RWPE2 (cell line): ENCODE measurements around the gene MAPK8.

Source experiments
- ATAC-seq: fragments of 200-7000 bp; cut with Tn5 transposase; 3 replicates; pipeline ENCODE4 v1.9.1; 2021; ENCODE audit warnings: low read depth
- DNase-seq: peaks from one replicate; pipeline ENCODE4 v3.0.0-alpha.2; 2020; ENCODE audit warnings: low spot score
- H3K27ac ChIP-seq: fragments of 450-650 bp; 2 replicates; pipeline ENCODE4 v1.5.1; 2017; ENCODE audit warnings: mild to moderate bottlenecking; ENCODE audit not compliant: poor library complexity, severe bottlenecking
- H3K27me3 ChIP-seq: fragments of 250-450 bp; sonication (Bioruptor Pico); 2 replicates; pipeline ENCODE4 v1.5.1; 2021; ENCODE audit warnings: mild to moderate bottlenecking, moderate library complexity; ENCODE audit not compliant: insufficient read depth, poor library complexity, severe bottlenecking
- H3K36me3 ChIP-seq: fragments of 250-450 bp; sonication (Bioruptor Pico); 2 replicates; pipeline ENCODE4 v1.5.1; 2020; ENCODE audit warnings: low read depth, mild to moderate bottlenecking, moderate library complexity
- H3K4me1 ChIP-seq: fragments of 250-450 bp; sonication (Bioruptor Pico); 2 replicates; pipeline ENCODE4 v1.5.1; 2021; ENCODE audit warnings: mild to moderate bottlenecking, moderate library complexity; ENCODE audit not compliant: insufficient read depth, poor library complexity, severe bottlenecking
- H3K4me3 ChIP-seq: fragments of 250-450 bp; sonication (Bioruptor Pico); 2 replicates; pipeline ENCODE4 v1.5.1; 2021; ENCODE audit warnings: mild to moderate bottlenecking, moderate library complexity; ENCODE audit not compliant: severe bottlenecking
- H3K9me3 ChIP-seq: fragments of 250-450 bp; sonication (Bioruptor Pico); 2 replicates; pipeline ENCODE4 v1.5.1; 2021; ENCODE audit warnings: mild to moderate bottlenecking, moderate library complexity; ENCODE audit not compliant: severe bottlenecking
- TF ChIP-seq, protein P1 (sequence below): fragments of 450-650 bp; IDR thresholded peaks from one replicate; pipeline ENCODE4 v1.5.1; 2017; ENCODE audit warnings: mild to moderate bottlenecking, moderate library complexity; ENCODE audit not compliant: poor library complexity, severe bottlenecking

Gene MAPK8

DNA sequence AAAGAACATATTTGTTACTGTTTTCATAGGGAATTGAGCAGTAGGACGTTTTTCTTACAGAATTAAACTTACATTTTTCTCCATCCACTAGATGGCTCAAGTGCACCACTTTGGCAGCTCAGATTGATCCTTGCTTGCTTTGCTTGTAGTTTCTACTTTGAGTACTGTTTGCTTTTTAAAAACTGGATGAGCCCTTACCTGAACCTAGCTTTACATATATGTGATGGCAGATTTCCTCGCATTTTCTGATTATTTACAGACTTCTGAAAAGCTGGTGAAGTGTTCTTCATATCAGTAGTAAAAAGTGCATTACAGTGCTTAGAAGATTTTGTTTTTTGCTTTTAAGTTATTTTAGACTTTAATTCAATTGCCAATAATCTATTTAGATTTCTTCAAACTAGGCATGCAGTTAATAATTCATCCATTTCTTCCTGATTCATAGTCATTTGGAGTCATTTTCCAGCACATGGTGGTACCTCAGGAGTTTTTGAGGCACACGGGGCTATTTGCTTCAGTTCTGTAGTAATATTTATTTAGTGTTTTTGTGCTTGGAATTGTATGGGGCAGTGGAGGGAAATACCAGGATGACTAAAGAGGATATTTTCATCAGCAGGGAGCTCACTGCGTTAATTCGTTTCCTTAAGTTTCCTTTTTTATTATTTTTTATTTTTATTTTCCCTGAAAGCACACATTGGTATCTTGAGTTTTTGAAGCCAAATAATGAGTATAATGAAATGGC, 57.3 kb downstream of the MAPK8 start:
- Histone ChIP-seq H3K27ac (peak overlapping the region; percentile 54), H3K9me3 (no peaks in the 10 kb centered on the region), H3K4me1 (peaks cover 26% of the 10 kb centered on the region), H3K27me3 (no peaks in the 10 kb centered on the region), H3K36me3 (no peaks in the 10 kb centered on the region), H3K4me3 (no peak overlapping the region)
- DNase-seq (no peak), ATAC-seq (peak; percentile 84)
- TF ChIP-seq, protein P1, sequence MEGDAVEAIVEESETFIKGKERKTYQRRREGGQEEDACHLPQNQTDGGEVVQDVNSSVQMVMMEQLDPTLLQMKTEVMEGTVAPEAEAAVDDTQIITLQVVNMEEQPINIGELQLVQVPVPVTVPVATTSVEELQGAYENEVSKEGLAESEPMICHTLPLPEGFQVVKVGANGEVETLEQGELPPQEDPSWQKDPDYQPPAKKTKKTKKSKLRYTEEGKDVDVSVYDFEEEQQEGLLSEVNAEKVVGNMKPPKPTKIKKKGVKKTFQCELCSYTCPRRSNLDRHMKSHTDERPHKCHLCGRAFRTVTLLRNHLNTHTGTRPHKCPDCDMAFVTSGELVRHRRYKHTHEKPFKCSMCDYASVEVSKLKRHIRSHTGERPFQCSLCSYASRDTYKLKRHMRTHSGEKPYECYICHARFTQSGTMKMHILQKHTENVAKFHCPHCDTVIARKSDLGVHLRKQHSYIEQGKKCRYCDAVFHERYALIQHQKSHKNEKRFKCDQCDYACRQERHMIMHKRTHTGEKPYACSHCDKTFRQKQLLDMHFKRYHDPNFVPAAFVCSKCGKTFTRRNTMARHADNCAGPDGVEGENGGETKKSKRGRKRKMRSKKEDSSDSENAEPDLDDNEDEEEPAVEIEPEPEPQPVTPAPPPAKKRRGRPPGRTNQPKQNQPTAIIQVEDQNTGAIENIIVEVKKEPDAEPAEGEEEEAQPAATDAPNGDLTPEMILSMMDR: peak; percentile 90

- H3K27ac ChIP-seq: peak overlapping the region; percentile 54
- H3K4me1 ChIP-seq: peaks cover 26% of the 10 kb centered on the region
- H3K9me3 ChIP-seq: no peaks in the 10 kb centered on the region
- no peaks in the 10 kb centered on the region for H3K27me3 ChIP-seq
- H3K36me3 ChIP-seq: no peaks in the 10 kb centered on the region
- no peak overlapping the region for H3K4me3 ChIP-seq
- peak; percentile 55; the same call in 2 of the 3 replicates for ATAC-seq
- TF ChIP-seq, protein P1: no peak
- DNase-seq: no peak
Measured at GRCh38 chr10:48364659-48365405, 58.4 kb downstream of the MAPK8 start.

GRCh38 chr10:48365668-48366067, 59.2 kb downstream of the MAPK8 start:
- H3K9me3 ChIP-seq: no peaks in the 10 kb centered on the region
- no peaks in the 10 kb centered on the region for H3K27me3 ChIP-seq
- ATAC-seq (no peak), DNase-seq (no peak)
- peaks cover 26% of the 10 kb centered on the region for H3K4me1 ChIP-seq
- peak overlapping the region; percentile 54 for H3K27ac ChIP-seq
- H3K4me3 ChIP-seq: no peak overlapping the region
- TF ChIP-seq, protein P1: no peak
- no peaks in the 10 kb centered on the region for H3K36me3 ChIP-seq

GRCh38 chr10:48366261-48366660, 59.8 kb downstream of the MAPK8 start:
- Histone ChIP-seq H3K9me3 (no peaks in the 10 kb centered on the region), H3K4me1 (peaks cover 26% of the 10 kb centered on the region), H3K4me3 (no peak overlapping the region), H3K27me3 (no peaks in the 10 kb centered on the region), H3K27ac (peak overlapping the region; percentile 54), H3K36me3 (no peaks in the 10 kb centered on the region)
- ATAC-seq (peak; percentile 43; the same call in 1 of the 3 replicates), DNase-seq (no peak)
- TF ChIP-seq, protein P1: no peak
